Hepatocyte (in vitro differentiated cells): ENCODE results near the gene NOXA1.

ENCODE experiments used
- EZH2 ChIP-seq: fragments of 200-600 bp; sonication (generic); IDR thresholded peaks from 2 replicates; pipeline ENCODE4 v1.6.1; 2016; ENCODE audit warnings: antibody characterized with exemption, mild to moderate bottlenecking, borderline replicate concordance
- EZH2phosphoT487 ChIP-seq: fragments of 200-600 bp; sonication (generic); IDR thresholded peaks from one replicate; pipeline ENCODE4 v1.6.1; 2018; ENCODE audit warnings: antibody characterized with exemption, mild to moderate bottlenecking, low read depth, moderate library complexity; ENCODE audit not compliant: unreplicated experiment, severe bottlenecking
- TF ChIP-seq, protein P1 (sequence below): fragments of 200-600 bp; sonication (generic); IDR thresholded peaks from 2 replicates; pipeline ENCODE4 v1.5.1; 2016; ENCODE audit warnings: antibody characterized with exemption, mild to moderate bottlenecking; ENCODE audit not compliant: poor library complexity

DNA sequence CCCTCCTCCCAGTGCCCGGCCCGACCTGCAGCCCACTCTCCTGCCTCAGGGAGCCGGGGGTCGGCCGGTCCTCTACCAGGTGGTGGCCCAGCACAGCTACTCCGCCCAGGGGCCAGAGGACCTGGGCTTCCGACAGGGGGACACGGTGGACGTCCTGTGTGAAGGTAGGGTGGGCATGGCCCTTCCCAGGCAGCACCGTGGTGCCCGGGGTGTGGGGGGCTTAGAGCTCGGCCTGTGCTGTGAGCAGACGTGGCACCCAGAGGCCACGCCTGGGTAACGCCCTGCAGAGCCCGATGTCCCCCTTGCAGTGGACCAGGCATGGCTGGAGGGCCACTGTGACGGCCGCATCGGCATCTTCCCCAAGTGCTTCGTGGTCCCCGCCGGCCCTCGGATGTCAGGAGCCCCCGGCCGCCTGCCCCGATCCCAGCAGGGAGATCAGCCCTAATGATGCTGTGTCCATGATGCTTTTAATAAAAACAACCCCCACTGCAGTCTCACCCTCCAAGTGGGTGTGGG, 10.8 kb downstream of the NOXA1 start:
- TF ChIP-seq, protein P1, sequence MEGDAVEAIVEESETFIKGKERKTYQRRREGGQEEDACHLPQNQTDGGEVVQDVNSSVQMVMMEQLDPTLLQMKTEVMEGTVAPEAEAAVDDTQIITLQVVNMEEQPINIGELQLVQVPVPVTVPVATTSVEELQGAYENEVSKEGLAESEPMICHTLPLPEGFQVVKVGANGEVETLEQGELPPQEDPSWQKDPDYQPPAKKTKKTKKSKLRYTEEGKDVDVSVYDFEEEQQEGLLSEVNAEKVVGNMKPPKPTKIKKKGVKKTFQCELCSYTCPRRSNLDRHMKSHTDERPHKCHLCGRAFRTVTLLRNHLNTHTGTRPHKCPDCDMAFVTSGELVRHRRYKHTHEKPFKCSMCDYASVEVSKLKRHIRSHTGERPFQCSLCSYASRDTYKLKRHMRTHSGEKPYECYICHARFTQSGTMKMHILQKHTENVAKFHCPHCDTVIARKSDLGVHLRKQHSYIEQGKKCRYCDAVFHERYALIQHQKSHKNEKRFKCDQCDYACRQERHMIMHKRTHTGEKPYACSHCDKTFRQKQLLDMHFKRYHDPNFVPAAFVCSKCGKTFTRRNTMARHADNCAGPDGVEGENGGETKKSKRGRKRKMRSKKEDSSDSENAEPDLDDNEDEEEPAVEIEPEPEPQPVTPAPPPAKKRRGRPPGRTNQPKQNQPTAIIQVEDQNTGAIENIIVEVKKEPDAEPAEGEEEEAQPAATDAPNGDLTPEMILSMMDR = no peak
- TF ChIP-seq EZH2phosphoT487 (no peak), EZH2 (no peak)
